HG02884 (cell line): ENCODE results near the gene SYNGR2.

Experiments
- ATAC-seq: cut with Tn5 transposase; IDR thresholded peaks from one replicate; pipeline ENCODE4 v1.9.1; 2021; ENCODE audit warnings: mild to moderate bottlenecking, moderate library complexity; ENCODE audit not compliant: unreplicated experiment

Gene SYNGR2, protein sequence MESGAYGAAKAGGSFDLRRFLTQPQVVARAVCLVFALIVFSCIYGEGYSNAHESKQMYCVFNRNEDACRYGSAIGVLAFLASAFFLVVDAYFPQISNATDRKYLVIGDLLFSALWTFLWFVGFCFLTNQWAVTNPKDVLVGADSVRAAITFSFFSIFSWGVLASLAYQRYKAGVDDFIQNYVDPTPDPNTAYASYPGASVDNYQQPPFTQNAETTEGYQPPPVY

DNA sequence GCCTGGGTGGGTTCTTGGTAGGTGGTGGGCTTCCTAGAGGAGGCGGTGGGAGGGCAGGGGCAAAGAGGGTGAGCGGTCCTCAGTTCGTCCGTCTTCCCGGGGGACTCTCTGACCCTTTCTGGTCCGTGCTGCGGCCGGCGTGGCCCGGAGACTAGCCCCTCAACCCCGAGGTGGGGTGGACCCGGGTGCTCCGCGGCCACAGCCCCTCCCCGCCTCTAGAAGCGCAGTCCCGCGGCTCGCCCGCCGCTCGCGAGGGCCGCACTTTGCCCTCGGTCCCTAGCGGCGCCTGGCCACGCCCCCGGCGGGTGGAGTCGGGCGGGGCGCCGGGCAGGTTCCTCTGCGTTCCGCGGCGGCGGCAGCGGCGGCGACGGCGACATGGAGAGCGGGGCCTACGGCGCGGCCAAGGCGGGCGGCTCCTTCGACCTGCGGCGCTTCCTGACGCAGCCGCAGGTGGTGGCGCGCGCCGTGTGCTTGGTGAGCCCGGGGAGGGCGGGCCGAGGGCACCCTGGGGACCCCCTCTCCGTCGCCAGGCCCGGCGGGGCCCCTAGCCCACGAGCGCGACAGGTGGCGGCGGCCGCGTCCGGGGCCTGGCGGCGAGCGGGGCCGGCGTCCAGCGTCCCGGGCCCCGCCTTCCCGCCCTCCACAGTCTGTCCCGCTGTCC lies at the start of gene SYNGR2:
Gene SYNGR2 (plus strand): TSS at position 340 of the 661 bp plus-strand sequence. CDS start 36 bp downstream, at position 376.
- no peak for ATAC-seq

DNA sequence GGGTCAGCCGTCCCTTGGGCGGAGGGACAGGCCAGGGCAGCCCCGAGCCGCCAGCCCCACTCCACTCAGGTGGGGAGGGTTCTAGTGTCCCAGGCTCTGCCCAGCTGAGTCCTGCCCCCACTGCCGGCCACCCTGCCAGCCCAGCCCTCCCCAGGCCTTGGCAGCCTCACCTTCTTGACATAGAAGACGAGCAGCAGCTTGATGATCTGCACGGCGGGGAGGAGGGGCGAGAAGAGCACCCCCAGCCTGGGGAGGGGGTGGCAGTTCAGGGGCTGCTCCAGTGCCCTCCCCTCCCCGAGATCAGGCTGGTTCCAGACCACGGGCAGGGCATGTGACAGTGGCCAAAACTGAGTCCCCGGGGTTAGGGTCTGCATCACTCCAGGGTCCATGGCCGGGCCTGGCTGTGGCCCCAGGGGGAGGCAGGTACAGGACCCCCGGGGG lies 49.6 kb upstream of the SYNGR2 start:
- no peak for ATAC-seq

GRCh38 chr17:78120537-78120936 lies 47.8 kb upstream of the SYNGR2 start:
- ATAC-seq: no peak

DNA sequence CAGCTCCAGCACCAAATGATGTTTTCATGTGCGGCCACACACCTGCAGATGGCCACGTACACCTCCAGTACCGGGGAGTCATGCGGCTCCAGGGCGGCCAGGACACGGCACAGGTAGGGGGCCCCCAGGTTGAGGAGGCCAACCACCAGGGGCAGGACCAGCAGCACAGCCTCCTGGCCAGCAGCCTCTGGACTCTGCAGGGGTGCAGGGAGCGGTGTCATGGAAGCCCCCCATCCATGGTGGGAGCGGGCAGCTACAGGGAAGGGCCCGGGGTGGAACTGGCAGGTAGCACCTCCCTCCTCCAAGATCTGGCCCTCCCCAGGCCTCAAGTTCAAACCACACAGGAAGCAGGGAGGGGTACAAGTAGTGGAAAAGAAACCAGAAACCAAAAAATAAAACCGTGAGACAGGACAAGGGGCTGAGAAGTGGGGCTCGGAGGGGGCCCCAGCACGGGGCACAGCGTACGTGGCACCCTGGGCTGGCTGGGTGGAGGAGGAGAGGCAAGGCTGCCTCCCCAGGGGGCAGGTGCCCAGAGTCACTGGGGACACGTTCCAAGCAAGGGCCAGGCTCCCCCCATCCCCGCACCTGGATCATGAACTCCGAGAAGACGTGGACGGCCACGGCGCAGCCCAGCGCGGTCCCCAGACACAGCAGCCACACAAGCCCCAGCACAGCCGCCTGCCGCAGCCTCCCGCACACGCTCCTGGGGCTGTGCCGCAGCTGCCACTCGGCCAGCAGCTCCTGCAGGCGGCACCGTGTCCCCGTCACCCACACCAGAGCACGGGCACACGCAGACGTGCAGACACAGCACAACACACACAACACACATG lies 47.2 kb upstream of the SYNGR2 start:
- ATAC-seq: no peak

GRCh38 chr17:78121801-78122215 lies 46.6 kb upstream of the SYNGR2 start:
- ATAC-seq: no peak

DNA sequence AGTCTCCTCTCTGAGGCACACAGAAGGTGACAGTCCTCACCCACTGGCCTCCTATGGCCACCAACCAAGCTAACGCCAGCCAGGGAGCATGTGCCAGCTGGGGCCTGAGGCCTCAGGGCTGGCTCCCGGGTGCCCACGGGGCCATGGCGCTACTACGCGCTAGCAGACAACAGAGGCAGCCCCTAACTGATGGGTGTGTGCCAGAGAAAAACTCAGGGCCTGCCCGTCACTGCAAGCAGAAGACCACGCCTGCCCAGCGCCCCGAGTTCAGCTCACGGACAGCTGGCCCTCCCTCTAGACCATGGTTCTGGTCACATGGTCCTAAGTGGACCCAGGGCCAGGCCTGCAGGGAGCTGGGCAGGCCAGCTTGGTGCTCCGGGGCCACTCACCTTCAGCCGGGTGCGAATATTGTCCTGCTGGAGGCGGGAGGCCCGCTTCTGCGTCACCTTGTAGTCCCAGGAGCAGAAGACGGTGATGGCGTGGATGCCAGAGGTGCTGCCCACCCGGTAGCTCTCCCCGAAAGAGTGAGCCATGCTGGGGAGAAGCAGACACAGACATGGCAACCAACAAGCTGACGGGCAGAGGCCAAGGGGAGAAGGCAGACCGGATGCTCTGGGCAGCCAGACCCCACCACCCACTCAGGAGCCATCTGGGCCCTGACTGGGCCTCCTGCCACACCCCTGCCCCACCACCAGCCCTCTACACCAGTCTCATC lies 46.0 kb upstream of the SYNGR2 start:
- no peak for ATAC-seq

DNA sequence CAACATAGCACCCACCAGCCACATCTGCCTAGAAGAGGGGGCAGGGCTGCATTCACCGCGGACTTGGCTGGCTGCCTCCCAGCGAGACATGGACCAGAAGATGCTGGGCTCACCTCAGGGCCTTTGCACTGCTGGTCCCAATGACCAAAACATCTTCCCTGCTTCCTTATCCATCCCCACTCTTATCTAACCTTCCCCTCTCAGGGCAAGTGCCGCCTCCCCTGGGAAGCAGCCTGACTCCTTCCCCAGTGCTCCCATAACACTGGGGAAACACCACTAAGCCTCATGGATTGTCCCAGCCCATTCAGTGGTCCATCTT lies 45.5 kb upstream of the SYNGR2 start:
- ATAC-seq: no peak

DNA sequence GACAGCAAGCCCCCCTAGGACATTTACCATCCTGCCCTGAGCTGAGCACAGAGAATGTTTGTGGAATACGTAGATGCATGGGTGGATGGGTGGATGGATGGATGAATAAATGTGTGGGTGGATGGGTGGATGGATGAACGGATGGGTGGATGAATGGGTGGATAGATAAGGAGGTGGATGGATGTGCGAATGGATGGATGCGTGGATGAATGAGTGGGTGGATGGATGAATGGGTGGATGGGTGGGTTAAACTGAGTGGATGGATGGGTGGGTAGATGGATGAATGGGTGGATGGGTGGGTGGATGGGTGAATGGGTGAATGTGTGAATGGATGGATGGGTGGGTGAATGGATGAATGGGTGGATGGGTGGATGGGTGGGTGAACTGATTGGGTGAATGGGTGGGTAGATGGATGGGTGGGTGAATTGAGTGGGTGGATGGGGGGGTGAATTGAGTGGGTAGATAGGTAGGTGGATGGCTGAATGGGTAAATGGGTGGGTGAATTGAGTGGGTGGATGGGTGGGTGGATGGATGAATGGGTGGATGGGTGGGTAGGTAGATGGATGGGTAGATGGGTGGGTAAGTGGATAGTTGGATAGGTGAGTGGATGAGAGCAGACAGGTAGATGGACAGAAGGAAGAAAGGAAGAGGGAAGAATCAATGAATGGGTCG lies 45.0 kb upstream of the SYNGR2 start:
- ATAC-seq: no peak

- no peak for ATAC-seq
Observed at GRCh38 chr17:78124081-78124835, 44.1 kb upstream of the SYNGR2 start.

GRCh38 chr17:78124836-78125137 lies 43.6 kb upstream of the SYNGR2 start:
- ATAC-seq: no peak

GRCh38 chr17:78125138-78125913 lies 43.1 kb upstream of the SYNGR2 start:
- ATAC-seq: no peak

DNA sequence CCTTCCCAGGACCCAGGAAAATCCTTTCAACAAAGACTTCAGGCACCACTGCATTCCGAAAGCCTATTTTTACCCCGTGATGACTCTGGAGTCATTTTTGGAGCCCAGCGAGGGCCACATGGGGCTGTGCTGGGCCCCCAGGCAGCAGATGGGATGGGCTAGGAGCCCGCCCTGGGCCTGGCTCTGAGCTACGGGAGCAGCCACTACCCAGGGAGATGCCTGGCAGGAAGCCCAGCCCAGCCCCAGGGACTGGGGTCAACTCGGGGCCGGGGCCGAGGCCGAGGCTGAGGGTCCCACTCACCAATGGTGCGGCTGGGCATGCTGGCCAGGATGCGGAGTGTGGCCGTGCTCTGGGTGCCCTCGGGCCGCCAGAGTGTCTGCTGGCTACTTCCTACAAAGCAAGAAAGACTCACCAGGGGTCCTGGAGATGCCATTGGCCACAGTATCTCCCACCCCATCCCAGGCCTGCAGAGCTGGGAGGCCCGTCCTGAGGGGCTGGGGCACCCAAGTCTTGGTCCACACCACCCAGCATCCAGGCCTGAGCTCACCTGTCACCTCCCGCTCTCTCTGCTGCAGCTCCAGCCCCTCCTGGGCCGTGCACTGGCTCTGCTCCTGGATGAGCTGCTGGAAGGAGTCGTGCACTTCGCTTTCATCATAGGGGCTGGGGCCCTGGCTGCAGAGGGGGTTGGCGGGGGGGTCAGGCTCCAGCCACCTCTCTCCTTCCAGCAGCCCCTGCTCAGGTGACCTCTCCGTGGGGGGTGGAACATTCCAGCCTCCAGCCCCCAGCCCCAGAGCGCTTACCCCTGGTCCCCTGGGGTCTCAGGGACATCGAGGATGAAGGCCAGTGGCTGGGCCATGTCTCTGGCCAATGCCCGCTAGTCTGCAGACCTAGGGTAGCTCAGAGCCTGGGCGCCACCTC lies 42.1 kb upstream of the SYNGR2 start:
- ATAC-seq: no peak

DNA sequence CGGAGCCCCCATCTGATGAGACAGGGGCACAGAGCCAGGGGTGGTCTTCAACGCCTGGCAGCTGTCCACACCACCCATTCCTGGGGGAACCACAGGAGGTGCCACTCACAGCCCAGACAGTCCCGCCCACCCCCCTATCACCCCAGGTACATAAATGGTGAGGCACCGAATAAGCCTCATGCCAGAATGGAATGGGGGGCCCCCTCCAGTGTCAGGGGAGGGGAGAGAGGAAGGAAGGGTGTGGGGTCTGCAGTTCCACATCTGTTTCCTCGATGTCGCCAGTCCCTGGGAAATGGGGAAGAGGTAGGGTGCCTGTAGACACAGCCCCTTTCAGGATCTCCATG lies 41.5 kb upstream of the SYNGR2 start:
- no peak for ATAC-seq

- no peak for ATAC-seq
Observed at GRCh38 chr17:78127239-78127887, 41.0 kb upstream of the SYNGR2 start.

DNA sequence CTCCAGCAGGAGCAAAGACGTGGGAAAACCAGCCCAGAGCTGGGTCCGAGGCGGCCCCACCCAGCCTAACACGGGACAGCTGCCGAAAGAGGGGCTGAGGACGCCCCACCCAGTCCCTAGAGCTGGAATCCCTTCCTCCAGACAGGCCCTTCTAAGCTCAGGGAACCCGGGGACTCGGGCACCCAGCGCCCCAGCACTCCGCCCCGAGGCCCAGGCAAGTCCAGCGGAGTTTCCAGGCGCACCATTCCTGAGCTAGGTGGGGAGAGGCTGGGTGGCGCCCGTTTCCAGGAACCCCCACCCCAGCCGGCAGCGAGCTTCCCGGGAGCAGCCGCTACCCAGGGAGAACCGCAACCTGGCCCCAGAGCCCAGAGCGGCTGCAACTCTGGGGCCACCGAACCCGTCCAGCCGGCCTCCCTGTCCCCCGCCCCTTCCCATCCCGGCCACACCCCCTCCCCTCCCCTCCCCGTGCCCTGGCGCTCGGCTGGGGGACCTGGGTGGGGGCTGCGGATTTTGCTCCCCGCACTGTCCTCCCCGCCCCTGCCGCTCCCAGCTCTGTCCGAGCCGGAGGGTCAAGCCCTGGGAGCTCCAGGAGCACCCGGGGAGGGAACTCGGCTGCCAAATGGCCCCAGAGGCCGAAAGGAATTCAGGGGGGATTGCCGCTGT lies 40.4 kb upstream of the SYNGR2 start:
- ATAC-seq: no peak

DNA sequence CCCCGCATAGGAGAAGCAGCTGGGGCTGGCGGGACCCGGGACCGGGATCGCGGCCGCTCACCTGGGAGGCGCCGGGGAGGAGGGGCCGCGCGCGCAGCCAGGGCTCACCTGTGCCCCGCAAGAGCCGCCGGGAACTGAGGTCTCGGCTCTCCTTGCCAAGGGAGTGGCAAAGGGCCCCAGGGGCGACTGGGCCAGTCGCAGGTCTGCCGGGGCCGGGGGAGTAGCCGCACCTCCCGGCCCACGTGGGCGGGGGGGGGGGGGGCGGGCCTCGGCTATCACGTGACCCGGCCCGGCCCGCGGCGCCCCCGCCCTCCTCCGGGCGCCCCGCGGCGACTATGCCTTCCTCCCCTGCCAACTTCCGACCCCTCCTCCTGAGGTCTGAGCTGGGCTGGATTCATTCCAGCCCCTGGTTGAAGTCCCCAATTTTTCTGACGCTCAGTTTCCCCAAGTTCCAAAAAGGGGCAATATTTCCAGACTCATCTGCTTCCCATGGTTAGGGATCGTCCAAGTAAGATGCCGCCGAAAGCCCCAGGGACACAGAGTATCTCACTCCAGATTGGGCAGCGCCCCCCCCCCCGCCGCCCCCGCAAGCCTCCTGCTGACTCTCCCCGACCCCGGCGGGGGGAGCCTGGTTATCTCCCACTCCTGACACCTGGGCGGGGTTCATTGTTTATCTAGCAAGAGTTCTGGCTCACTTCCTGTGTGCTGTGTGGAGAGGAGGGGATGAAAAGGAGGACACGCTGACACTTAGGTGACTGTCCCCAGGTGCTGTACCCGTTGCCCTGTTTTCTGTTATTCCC lies 39.6 kb upstream of the SYNGR2 start, which contains the start of gene TMC6:
Gene TMC6 (minus strand): TSS at position 205 of the 800 bp plus-strand sequence. CDS start 1,923 bp downstream, outside the sequence.
- no peak for ATAC-seq
